ENCODE data around the gene BTBD8. TPM values are rescaled to one million over a fixed set of nuclear protein-coding genes. Genes with fewer than 3 reads are reported as not detected.
A peak's percentile ranks its signal among the peaks of the same experiment; 100 is the strongest.

The BTBD8 gene
- total RNA-seq, 2 experiments from 2014 or later, result 0.28 to 3.3 TPM

- ChIA-PET CTCF (ENCODE audit: unreplicated experiment) (no interaction called here), POLR2A (interaction anchor here (0.6 to 0.7 kb wide), 3 partner anchors 45 to 1197 kb away, joined by 3 read pairs; no protein-coding TSS in a partner anchor)
- no TSS peak for BruUV-seq (replicated peaks)
- DNase-seq (ENCODE audit: low spot score), result peak; percentile 7
- H3K9me3 ChIP-seq (ENCODE audit: low read length), result no peaks in the 10 kb centered on the region
- H4K20me1 ChIP-seq (ENCODE audit: insufficient read depth, low read length), result no peaks in the 10 kb centered on the region
- no peaks in the 10 kb centered on the region for H3K4me1 ChIP-seq (ENCODE audit: insufficient read depth, low read length, poor library complexity, severe bottlenecking)
- no peaks in the 10 kb centered on the region for H3K9me2 ChIP-seq (ENCODE audit: insufficient read depth, low read length)
- H3K79me2 ChIP-seq (ENCODE audit: insufficient read depth, low read depth, low read length), result no peaks in the 10 kb centered on the region
- H3K36me3 ChIP-seq (ENCODE audit: insufficient read depth, low read length), result no peaks in the 10 kb centered on the region
- no peak overlapping the region for H3K4me3 ChIP-seq (ENCODE audit: low read depth, low read length, poor library complexity, severe bottlenecking)
- TF ChIP-seq CTCF (conservative IDR thresholded peaks at IDR 0.05; ENCODE audit: low read length), result no peak
- no peak for TF ChIP-seq EZH2phosphoT487 (IDR thresholded peaks at IDR 0.05; ENCODE audit: borderline replicate concordance, low read depth, low read length)
- intact Hi-C loops (cut with micrococcal nuclease; ENCODE audit: unreplicated experiment), result no loop called here
- no peak overlapping the region for H3K4me2 ChIP-seq (ENCODE audit: low read length)
- H3K27ac ChIP-seq (ENCODE audit: low read depth, low read length, poor library complexity, severe bottlenecking), result no peak overlapping the region
- H2AFZ ChIP-seq (ENCODE audit: low read length), result 0 out of 2 replicates have a peak overlapping the region, but pooled peaks have one; percentile 30
These were observed 121.8 kb downstream of the BTBD8 start for GRCh38 chr1:92201973-92202372.

GRCh38 chr1:92203105-92203504 lies 123.0 kb downstream of the BTBD8 start:
- BruUV-seq (replicated peaks), result no TSS peak
- POLR2A ChIA-PET, result interaction anchor here (0.7 kb wide), 1 partner anchor 477 kb away, joined by 3 read pairs; no protein-coding TSS in a partner anchor
- no peak for DNase-seq (ENCODE audit: low spot score)

More at GRCh38 chr1:92203105-92203504, 123.0 kb downstream of the BTBD8 start:
- no peak for TF ChIP-seq EZH2phosphoT487 (IDR thresholded peaks at IDR 0.05; ENCODE audit: borderline replicate concordance, low read depth, low read length)
- no peak for TF ChIP-seq CTCF (conservative IDR thresholded peaks at IDR 0.05; ENCODE audit: low read length)
- H3K4me2 ChIP-seq (ENCODE audit: low read length), result no peak overlapping the region
- CTCF ChIA-PET (ENCODE audit: unreplicated experiment), result no interaction called here
- no peaks in the 10 kb centered on the region for H3K9me2 ChIP-seq (ENCODE audit: insufficient read depth, low read length)
- intact Hi-C loops (cut with micrococcal nuclease; ENCODE audit: unreplicated experiment), result no loop called here
- H3K79me2 ChIP-seq (ENCODE audit: insufficient read depth, low read depth, low read length), result no peaks in the 10 kb centered on the region
- H2AFZ ChIP-seq (ENCODE audit: low read length), result no peak overlapping the region
- H3K36me3 ChIP-seq (ENCODE audit: insufficient read depth, low read length), result no peaks in the 10 kb centered on the region
- H3K4me3 ChIP-seq (ENCODE audit: low read depth, low read length, poor library complexity, severe bottlenecking), result no peak overlapping the region
- H3K4me1 ChIP-seq (ENCODE audit: insufficient read depth, low read length, poor library complexity, severe bottlenecking), result no peaks in the 10 kb centered on the region
- H3K27ac ChIP-seq (ENCODE audit: low read depth, low read length, poor library complexity, severe bottlenecking), result no peak overlapping the region
- H3K9me3 ChIP-seq (ENCODE audit: low read length), result no peaks in the 10 kb centered on the region
- no peaks in the 10 kb centered on the region for H4K20me1 ChIP-seq (ENCODE audit: insufficient read depth, low read length)

Measured in OCI-LY7 (cell line).